GM12864 (cell line): ENCODE measurements around the gene SKIC2.
"Not testable (repeated sequence)": the region's sequence is repeated elsewhere in the genome, so short reads cannot be mapped to it uniquely, and the experiment has no call there.

Source experiments
- DNase-seq: peaks from one replicate; pipeline ENCODE4 v3.0.0-alpha.2; 2011; ENCODE audit warnings: low read depth
- H3K4me3 ChIP-seq: 2 replicates; pipeline ENCODE4 v1.5.1; 2011; ENCODE audit warnings: mild to moderate bottlenecking, low read depth, low read length, control low read depth
- TF ChIP-seq, protein P1 (sequence below): IDR thresholded peaks from 2 replicates; pipeline ENCODE4 v1.5.1; 2011; ENCODE audit warnings: low read depth, mild to moderate bottlenecking, moderate library complexity, low read length, control low read depth, inconsistent platforms; ENCODE audit errors: missing control alignments

Gene SKIC2

GRCh38 chr6:31972709-31973350 lies 13.9 kb downstream of the SKIC2 start:
- TF ChIP-seq, protein P1, sequence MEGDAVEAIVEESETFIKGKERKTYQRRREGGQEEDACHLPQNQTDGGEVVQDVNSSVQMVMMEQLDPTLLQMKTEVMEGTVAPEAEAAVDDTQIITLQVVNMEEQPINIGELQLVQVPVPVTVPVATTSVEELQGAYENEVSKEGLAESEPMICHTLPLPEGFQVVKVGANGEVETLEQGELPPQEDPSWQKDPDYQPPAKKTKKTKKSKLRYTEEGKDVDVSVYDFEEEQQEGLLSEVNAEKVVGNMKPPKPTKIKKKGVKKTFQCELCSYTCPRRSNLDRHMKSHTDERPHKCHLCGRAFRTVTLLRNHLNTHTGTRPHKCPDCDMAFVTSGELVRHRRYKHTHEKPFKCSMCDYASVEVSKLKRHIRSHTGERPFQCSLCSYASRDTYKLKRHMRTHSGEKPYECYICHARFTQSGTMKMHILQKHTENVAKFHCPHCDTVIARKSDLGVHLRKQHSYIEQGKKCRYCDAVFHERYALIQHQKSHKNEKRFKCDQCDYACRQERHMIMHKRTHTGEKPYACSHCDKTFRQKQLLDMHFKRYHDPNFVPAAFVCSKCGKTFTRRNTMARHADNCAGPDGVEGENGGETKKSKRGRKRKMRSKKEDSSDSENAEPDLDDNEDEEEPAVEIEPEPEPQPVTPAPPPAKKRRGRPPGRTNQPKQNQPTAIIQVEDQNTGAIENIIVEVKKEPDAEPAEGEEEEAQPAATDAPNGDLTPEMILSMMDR: no peak
- peak overlapping the region; percentile 96 for H3K4me3 ChIP-seq
- DNase-seq: no peak

GRCh38 chr6:31976065-31976464 lies 17.1 kb downstream of the SKIC2 start:
- H3K4me3 ChIP-seq, DNase-seq: not testable (repeated sequence)

DNA sequence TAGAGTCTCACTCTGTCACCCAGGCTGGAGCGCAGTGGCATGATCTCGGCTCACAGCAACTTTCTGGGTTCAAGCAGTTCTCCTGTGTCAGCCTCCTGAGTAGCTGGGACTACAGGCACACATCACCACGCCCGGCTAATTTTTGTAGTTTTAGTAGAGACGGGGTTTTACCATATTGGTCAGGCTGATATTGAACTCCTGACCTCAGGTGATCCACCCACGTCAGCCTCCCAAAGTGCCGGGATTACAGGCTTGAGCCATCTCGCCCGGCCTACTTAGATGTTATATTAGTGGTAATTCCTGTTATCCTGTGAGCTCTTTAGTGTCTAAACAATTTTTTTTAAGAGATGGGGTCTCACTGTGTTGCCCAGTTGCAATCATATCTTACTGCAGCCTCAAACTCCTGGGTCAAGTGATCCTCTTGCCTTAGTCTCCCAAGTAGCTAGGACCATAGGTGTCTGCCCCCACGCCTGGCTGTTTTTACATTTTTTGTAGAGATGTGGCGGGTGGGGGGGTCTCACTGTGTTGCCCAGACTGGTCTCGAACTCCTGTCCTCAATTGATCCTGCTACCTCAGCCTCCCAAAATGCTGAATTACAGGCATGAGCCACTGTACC lies 18.9 kb downstream of the SKIC2 start:
- DNase-seq: no peak
- TF ChIP-seq, protein P1: no peak

GRCh38 chr6:31978831-31979230 lies 19.9 kb downstream of the SKIC2 start:
- TF ChIP-seq, protein P1: no peak
- no peak for DNase-seq
- H3K4me3 ChIP-seq: no peak overlapping the region

More for the DNA sequence above, 18.9 kb downstream of the SKIC2 start:
- H3K4me3 ChIP-seq: no peak overlapping the region

- no peak for DNase-seq
- TF ChIP-seq, protein P1: no peak
- no peak overlapping the region for H3K4me3 ChIP-seq
Observed at GRCh38 chr6:31979238-31979898, 20.4 kb downstream of the SKIC2 start.

DNA sequence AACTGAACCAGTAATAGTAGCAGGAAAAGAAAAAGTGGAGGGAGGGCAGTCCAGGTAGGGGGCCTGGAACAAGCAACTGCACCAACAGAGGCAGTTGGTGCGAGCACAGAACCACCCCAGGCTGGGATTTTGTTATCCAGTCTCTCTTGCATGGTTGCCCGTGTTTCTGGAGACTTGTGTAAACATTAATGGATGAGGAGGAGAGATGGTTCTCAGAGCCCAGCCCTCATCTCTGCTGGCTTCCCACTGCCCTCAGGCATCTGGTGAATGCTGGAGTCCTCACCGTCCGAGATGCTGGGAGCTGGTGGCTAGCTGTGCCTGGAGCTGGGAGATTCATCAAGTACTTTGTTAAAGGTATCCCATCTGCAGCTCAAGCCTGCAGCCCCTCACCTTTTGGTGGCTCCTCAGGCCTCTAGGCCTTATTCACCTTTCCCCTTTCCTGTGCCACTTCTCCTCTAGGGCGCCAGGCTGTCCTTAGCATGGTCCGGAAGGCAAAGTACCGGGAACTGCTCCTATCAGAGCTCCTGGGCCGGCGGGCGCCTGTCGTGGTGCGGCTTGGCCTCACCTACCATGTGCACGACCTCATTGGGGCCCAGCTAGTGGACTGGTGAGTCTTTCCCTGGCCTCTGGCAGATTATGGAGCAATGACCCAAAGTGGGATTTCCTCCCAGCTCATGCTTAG lies 21.4 kb downstream of the SKIC2 start:
- not testable (repeated sequence) for H3K4me3 ChIP-seq, DNase-seq

DNA sequence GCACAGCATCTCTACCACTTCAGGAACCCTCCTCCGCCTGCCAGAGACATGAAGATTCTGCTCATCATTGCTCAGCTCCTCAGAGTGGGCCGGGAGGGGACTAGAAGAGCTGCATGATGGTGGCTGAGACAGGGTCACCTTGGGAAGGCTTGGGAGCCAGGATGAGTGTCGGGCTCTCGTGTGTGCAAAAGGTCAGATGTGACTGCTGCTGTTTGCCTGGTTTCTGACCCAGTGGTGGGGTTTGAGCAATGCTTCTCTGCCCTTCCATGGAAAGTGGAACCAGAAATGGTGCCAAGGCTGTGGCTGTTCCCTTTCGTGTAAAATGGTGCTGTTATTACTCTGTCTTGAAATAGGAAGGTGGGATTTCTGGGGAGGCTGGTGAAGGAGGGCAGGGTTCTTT lies 22.0 kb downstream of the SKIC2 start:
- DNase-seq, H3K4me3 ChIP-seq: not testable (repeated sequence)

- not testable (repeated sequence) for H3K4me3 ChIP-seq, DNase-seq
Observed at GRCh38 chr6:31981744-31982143, 22.8 kb downstream of the SKIC2 start, which contains the start of gene C4A. Gene C4A (plus strand): TSS chr6:31982057. CDS start chr6:31982108, 51 bp downstream.

- H3K4me3 ChIP-seq: not testable (repeated sequence)
Observed at GRCh38 chr6:31989363-31989762, 30.4 kb downstream of the SKIC2 start.

DNA sequence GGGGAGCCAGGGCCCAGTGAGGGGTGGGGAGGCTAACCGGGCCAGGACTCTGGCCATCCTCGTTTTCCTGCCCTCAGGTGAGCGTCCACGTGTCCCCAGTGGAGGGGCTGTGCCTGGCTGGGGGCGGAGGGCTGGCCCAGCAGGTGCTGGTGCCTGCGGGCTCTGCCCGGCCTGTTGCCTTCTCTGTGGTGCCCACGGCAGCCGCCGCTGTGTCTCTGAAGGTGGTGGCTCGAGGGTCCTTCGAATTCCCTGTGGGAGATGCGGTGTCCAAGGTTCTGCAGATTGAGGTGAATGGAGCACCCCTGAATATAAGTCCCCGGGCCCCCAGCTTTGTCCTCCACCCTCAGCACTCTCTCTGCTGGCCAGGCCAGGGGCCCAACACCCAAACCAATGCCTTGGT lies 35.4 kb downstream of the SKIC2 start:
- DNase-seq, H3K4me3 ChIP-seq: not testable (repeated sequence)

More at GRCh38 chr6:31989363-31989762, 30.4 kb downstream of the SKIC2 start:
- DNase-seq: not testable (repeated sequence)

DNA sequence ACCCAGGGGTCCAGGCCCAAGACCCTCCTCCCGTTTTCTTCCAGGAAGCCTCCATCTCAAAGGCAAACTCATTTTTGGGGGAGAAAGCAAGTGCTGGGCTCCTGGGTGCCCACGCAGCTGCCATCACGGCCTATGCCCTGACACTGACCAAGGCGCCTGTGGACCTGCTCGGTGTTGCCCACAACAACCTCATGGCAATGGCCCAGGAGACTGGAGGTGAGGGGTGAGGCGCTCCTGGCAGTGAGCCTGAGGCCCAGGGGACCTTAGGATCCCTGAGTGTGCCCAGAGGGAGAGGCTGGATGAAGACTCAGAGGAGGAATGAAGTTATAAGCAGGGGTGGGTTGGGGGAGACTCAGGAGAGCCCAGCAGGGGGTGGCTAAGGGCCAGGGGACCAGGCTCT lies 37.4 kb downstream of the SKIC2 start:
- not testable (repeated sequence) for DNase-seq, H3K4me3 ChIP-seq

GRCh38 chr6:32002546-32003268 lies 43.7 kb downstream of the SKIC2 start:
- not testable (repeated sequence) for DNase-seq, H3K4me3 ChIP-seq

- H3K4me3 ChIP-seq, DNase-seq: not testable (repeated sequence)
Observed at GRCh38 chr6:32003301-32003700, 44.3 kb downstream of the SKIC2 start.
